Activated CD8-positive, alpha-beta memory T cell treated with anti-CD3 and anti-CD28 coated beads, Interleukin-2, amount 50 U/mL, for 48 hours (primary cell): Measurements from ENCODE around the gene TARP.

Experiments used
- DNase-seq: peaks from one replicate; pipeline ENCODE4 v3.0.0-alpha.2; 2020

The TARP gene

GRCh38 chr7:38273286-38273995 lies at the start of gene TARP:
Gene TARP (minus strand): TSS chr7:38273636.
- no peak for DNase-seq

GRCh38 chr7:38323156-38323555 lies 49.7 kb upstream of the TARP start:
- DNase-seq: no peak

GRCh38 chr7:38322461-38322860 lies 49.0 kb upstream of the TARP start:
- no peak for DNase-seq

GRCh38 chr7:38321967-38322366 lies 48.5 kb upstream of the TARP start:
- DNase-seq: no peak

- DNase-seq: no peak
Measured at GRCh38 chr7:38321515-38321944, 48.1 kb upstream of the TARP start.

- no peak for DNase-seq
Measured at GRCh38 chr7:38321050-38321449, 47.6 kb upstream of the TARP start.

GRCh38 chr7:38319873-38320272 lies 46.4 kb upstream of the TARP start:
- no peak for DNase-seq

- no peak for DNase-seq
Measured at GRCh38 chr7:38318803-38319416, 45.5 kb upstream of the TARP start.

- no peak for DNase-seq
Measured at GRCh38 chr7:38318241-38318640, 44.8 kb upstream of the TARP start.

GRCh38 chr7:38317515-38317914 lies 44.1 kb upstream of the TARP start:
- no peak for DNase-seq

GRCh38 chr7:38316733-38317360 lies 43.4 kb upstream of the TARP start:
- DNase-seq: no peak

GRCh38 chr7:38315410-38315809 lies 42.0 kb upstream of the TARP start:
- no peak for DNase-seq

GRCh38 chr7:38312821-38313220 lies 39.4 kb upstream of the TARP start:
- no peak for DNase-seq

- no peak for DNase-seq
Measured at GRCh38 chr7:38311329-38311937, 38.0 kb upstream of the TARP start.

- no peak for DNase-seq
Measured at GRCh38 chr7:38310591-38311101, 37.2 kb upstream of the TARP start.

GRCh38 chr7:38309555-38309954 lies 36.1 kb upstream of the TARP start:
- no peak for DNase-seq

- no peak for DNase-seq
Measured at GRCh38 chr7:38308140-38308539, 34.7 kb upstream of the TARP start.

- no peak for DNase-seq
Measured at GRCh38 chr7:38307640-38308039, 34.2 kb upstream of the TARP start.

GRCh38 chr7:38306914-38307313 lies 33.5 kb upstream of the TARP start:
- no peak for DNase-seq

GRCh38 chr7:38306171-38306570 lies 32.7 kb upstream of the TARP start:
- DNase-seq: no peak

GRCh38 chr7:38303866-38304265 lies 30.4 kb upstream of the TARP start:
- DNase-seq: no peak

GRCh38 chr7:38300175-38300574 lies 26.7 kb upstream of the TARP start:
- no peak for DNase-seq

GRCh38 chr7:38299275-38299931 lies 26.0 kb upstream of the TARP start:
- DNase-seq: no peak
